ENCODE data around the gene CHD5.

GRCh38 chr1:6108937-6109614 lies 71.0 kb downstream of the CHD5 start:
- no peak for TF ChIP-seq HBP1 (CRISPR knock-in tag; IDR thresholded peaks at IDR 0.05; ENCODE audit: low read depth)
- no peak for TF ChIP-seq HES4 (CRISPR knock-in tag; IDR thresholded peaks at IDR 0.05; ENCODE audit: borderline replicate concordance)
- no peak for TF ChIP-seq TARDBP (CRISPR knock-in tag; IDR thresholded peaks at IDR 0.05)
- TF ChIP-seq NBN (conservative IDR thresholded peaks at IDR 0.05), result no peak
- no peak for TF ChIP-seq MEIS1 (CRISPR knock-in tag; IDR thresholded peaks at IDR 0.05; ENCODE audit: borderline replicate concordance)
- no peak for TF ChIP-seq TAF1 (CRISPR knock-in tag; IDR thresholded peaks at IDR 0.05)
- TF ChIP-seq CBFB (CRISPR knock-in tag; IDR thresholded peaks at IDR 0.05), result no peak
- no peak for TF ChIP-seq HOXA7 (CRISPR knock-in tag; IDR thresholded peaks at IDR 0.05)
- TF ChIP-seq ARHGAP35 (CRISPR knock-in tag; IDR thresholded peaks at IDR 0.05; ENCODE audit: borderline replicate concordance), result no peak
- TF ChIP-seq ZNF275 (CRISPR knock-in tag; IDR thresholded peaks at IDR 0.05; ENCODE audit: borderline replicate concordance), result no peak
- TF ChIP-seq MTA3 (CRISPR knock-in tag; IDR thresholded peaks at IDR 0.05), result no peak
- no peak for TF ChIP-seq DPF2 (CRISPR knock-in tag; IDR thresholded peaks at IDR 0.05; ENCODE audit: borderline replicate concordance, low read depth)
- TF ChIP-seq TFE3 (CRISPR knock-in tag; IDR thresholded peaks at IDR 0.05), result no peak
- TF ChIP-seq ELK4 (CRISPR knock-in tag; IDR thresholded peaks at IDR 0.05; ENCODE audit: borderline replicate concordance), result no peak

Measured in HepG2 (cell line).